GM12878 (cell line): ENCODE data around the gene CCDC78.

Source experiments
- EZH2 ChIP-seq: IDR thresholded peaks from 2 replicates; pipeline ENCODE4 v1.6.1; 2012; ENCODE audit warnings: low read depth, mild to moderate bottlenecking, control low read depth, inconsistent platforms, low read length, borderline replicate concordance; ENCODE audit not compliant: control insufficient read depth
- FOXM1 ChIP-seq: IDR thresholded peaks from 2 replicates; pipeline ENCODE4 v1.6.1; 2012; ENCODE audit warnings: low read depth, mild to moderate bottlenecking, inconsistent platforms, low read length, moderate library complexity
- JUND ChIP-seq: IDR thresholded peaks from 2 replicates; pipeline ENCODE4 v1.6.1; 2012; ENCODE audit warnings: low read depth, mild to moderate bottlenecking, low read length, improper control_type of control experiment, moderate library complexity
- POLR2A ChIP-seq: IDR thresholded peaks from 2 replicates; pipeline ENCODE4 v1.6.1; 2011; ENCODE audit warnings: low read depth, mild to moderate bottlenecking, low read length
- USF1 ChIP-seq: IDR thresholded peaks from 2 replicates; pipeline ENCODE4 v1.6.1; 2011; ENCODE audit warnings: borderline replicate concordance, low read depth, mild to moderate bottlenecking, moderate library complexity, mixed read lengths, low read length; ENCODE audit not compliant: insufficient read depth; ENCODE audit errors: extremely low read length
- TF ChIP-seq, protein P1 (sequence below): IDR thresholded peaks from 2 replicates; pipeline ENCODE4 v1.6.1; 2012; ENCODE audit warnings: low read depth, low read length, improper control_type of control experiment
- TF ChIP-seq, protein P2 (sequence below), 3 experiments: IDR thresholded peaks in 2 of 3; conservative IDR thresholded peaks in 1 of 3; 2 replicates each; pipeline ENCODE4 v1.5.1; 2011; ENCODE audit warnings: low read depth in 3 of 3, low read length in 3 of 3, mild to moderate bottlenecking in 3 of 3, control low read depth in 2 of 3, moderate library complexity in 2 of 3, inconsistent platforms in 1 of 3, mixed read lengths in 1 of 3; ENCODE audit not compliant: control insufficient read depth in 2 of 3, insufficient read depth in 1 of 3; ENCODE audit errors: extremely low read depth in 1 of 3
- TF ChIP-seq, protein P3 (sequence below): IDR thresholded peaks from 2 replicates; pipeline ENCODE4 v1.6.1; 2012; ENCODE audit warnings: low read length, inconsistent platforms

GRCh38 chr16:705431-706188 is 20.6 kb downstream of the CCDC78 start, which contains the start of gene FBXL16:
- TF ChIP-seq FOXM1 (no peak), POLR2A (no peak), EZH2 (no peak), USF1 (no peak), JUND (no peak)
- TF ChIP-seq, protein P1, sequence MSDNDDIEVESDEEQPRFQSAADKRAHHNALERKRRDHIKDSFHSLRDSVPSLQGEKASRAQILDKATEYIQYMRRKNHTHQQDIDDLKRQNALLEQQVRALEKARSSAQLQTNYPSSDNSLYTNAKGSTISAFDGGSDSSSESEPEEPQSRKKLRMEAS, result no peak
- TF ChIP-seq, protein P2, sequence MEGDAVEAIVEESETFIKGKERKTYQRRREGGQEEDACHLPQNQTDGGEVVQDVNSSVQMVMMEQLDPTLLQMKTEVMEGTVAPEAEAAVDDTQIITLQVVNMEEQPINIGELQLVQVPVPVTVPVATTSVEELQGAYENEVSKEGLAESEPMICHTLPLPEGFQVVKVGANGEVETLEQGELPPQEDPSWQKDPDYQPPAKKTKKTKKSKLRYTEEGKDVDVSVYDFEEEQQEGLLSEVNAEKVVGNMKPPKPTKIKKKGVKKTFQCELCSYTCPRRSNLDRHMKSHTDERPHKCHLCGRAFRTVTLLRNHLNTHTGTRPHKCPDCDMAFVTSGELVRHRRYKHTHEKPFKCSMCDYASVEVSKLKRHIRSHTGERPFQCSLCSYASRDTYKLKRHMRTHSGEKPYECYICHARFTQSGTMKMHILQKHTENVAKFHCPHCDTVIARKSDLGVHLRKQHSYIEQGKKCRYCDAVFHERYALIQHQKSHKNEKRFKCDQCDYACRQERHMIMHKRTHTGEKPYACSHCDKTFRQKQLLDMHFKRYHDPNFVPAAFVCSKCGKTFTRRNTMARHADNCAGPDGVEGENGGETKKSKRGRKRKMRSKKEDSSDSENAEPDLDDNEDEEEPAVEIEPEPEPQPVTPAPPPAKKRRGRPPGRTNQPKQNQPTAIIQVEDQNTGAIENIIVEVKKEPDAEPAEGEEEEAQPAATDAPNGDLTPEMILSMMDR (IDR thresholded peaks at IDR 0.05 in 2 of 3, conservative IDR thresholded peaks at IDR 0.05 in 1 of 3; ENCODE audit: control insufficient read depth in 2 of 3, extremely low read depth in 1 of 3, insufficient read depth in 1 of 3, low read depth in 3 of 3, low read length in 3 of 3), result no peak
- TF ChIP-seq, protein P3, sequence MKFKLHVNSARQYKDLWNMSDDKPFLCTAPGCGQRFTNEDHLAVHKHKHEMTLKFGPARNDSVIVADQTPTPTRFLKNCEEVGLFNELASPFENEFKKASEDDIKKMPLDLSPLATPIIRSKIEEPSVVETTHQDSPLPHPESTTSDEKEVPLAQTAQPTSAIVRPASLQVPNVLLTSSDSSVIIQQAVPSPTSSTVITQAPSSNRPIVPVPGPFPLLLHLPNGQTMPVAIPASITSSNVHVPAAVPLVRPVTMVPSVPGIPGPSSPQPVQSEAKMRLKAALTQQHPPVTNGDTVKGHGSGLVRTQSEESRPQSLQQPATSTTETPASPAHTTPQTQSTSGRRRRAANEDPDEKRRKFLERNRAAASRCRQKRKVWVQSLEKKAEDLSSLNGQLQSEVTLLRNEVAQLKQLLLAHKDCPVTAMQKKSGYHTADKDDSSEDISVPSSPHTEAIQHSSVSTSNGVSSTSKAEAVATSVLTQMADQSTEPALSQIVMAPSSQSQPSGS, result no peak
